HepG2 (cell line): ENCODE data around the gene ZNF513. TPM values are rescaled to one million over a fixed set of nuclear protein-coding genes. Genes with fewer than 3 reads are reported as not detected.
A peak's percentile ranks its signal among the peaks of the same experiment; 100 is the strongest.

ENCODE experiments used
- ELF4 ChIP-seq: sonication (generic); formaldehyde crosslinking; IDR thresholded peaks from 2 replicates; pipeline ENCODE4 v1.5.0; 2020; ENCODE audit warnings: missing genetic modification reagents, mild to moderate bottlenecking, moderate library complexity, borderline replicate concordance
- FOXC1 ChIP-seq: sonication (generic); formaldehyde crosslinking; IDR thresholded peaks from 2 replicates; pipeline ENCODE4 v1.8.0; 2022; ENCODE audit warnings: mild to moderate bottlenecking, missing genetic modification reagents, borderline replicate concordance
- HOXA7 ChIP-seq: sonication (generic); formaldehyde crosslinking; IDR thresholded peaks from 2 replicates; pipeline ENCODE4 v1.8.1; 2022; ENCODE audit warnings: mild to moderate bottlenecking, missing genetic modification reagents, moderate library complexity
- KDM4B ChIP-seq: sonication (generic); formaldehyde crosslinking; IDR thresholded peaks from 2 replicates; pipeline ENCODE4 v1.4.0; 2020; ENCODE audit warnings: missing genetic modification reagents
- KLF11 ChIP-seq: IDR thresholded peaks from 2 replicates; pipeline ENCODE4 v1.6.1; 2016; ENCODE audit warnings: missing compliant biosample characterization
- NR2C2 ChIP-seq: sonication (generic); formaldehyde crosslinking; IDR thresholded peaks from 2 replicates; pipeline ENCODE4 v1.4.0; 2020; ENCODE audit warnings: missing genetic modification reagents, mild to moderate bottlenecking, moderate library complexity, borderline replicate concordance
- PRPF4 ChIP-seq: fragments of 200-400 bp; formaldehyde crosslinking; IDR thresholded peaks from 2 replicates; pipeline ENCODE4 v1.6.1; 2016; ENCODE audit warnings: low read length, low read depth; ENCODE audit not compliant: poor library complexity, severe bottlenecking
- RFXAP ChIP-seq: sonication (generic); formaldehyde crosslinking; IDR thresholded peaks from 2 replicates; pipeline ENCODE4 v1.4.0; 2020; ENCODE audit warnings: missing genetic modification reagents, borderline replicate concordance
- RXRB ChIP-seq: IDR thresholded peaks from 2 replicates; pipeline ENCODE4 v1.6.1; 2016; ENCODE audit warnings: borderline replicate concordance, missing genetic modification reagents, missing compliant biosample characterization
- SMAD3 ChIP-seq: sonication (generic); formaldehyde crosslinking; IDR thresholded peaks from 2 replicates; pipeline ENCODE4 v1.4.0; 2020; ENCODE audit warnings: missing genetic modification reagents
- SP1 ChIP-seq, 2 experiments: fragments of 450-650 bp in 1 of 2; sonication (generic) in 1 of 2; formaldehyde crosslinking in 1 of 2; IDR thresholded peaks; 2 replicates each; pipeline versions ENCODE4 v1.4.0 to v1.6.1; 2016 to 2020; ENCODE audit warnings: missing genetic modification reagents in 1 of 2
- TBL1XR1 ChIP-seq: fragments of 150-350 bp; IDR thresholded peaks from 2 replicates; pipeline ENCODE4 v1.6.1; 2014; ENCODE audit warnings: borderline replicate concordance, low read length; ENCODE audit not compliant: partially characterized antibody
- TP53 ChIP-seq: sonication (generic); formaldehyde crosslinking; conservative IDR thresholded peaks from 2 replicates; pipeline ENCODE4 v1.4.0; 2020; ENCODE audit warnings: missing genetic modification reagents
- ZMYM3 ChIP-seq: sonication (generic); formaldehyde crosslinking; IDR thresholded peaks from 2 replicates; pipeline ENCODE4 v1.5.1; 2020; ENCODE audit warnings: mild to moderate bottlenecking, missing genetic modification reagents
- ZNF431 ChIP-seq: sonication (generic); formaldehyde crosslinking; IDR thresholded peaks from 2 replicates; pipeline ENCODE4 v1.9.0; 2022; ENCODE audit warnings: missing genetic modification reagents, low read depth, mild to moderate bottlenecking, borderline replicate concordance
- ZNF567 ChIP-seq: sonication (generic); formaldehyde crosslinking; IDR thresholded peaks from 2 replicates; pipeline ENCODE4 v1.8.1; 2023; ENCODE audit warnings: mild to moderate bottlenecking, missing genetic modification reagents, borderline replicate concordance
- ZNF678 ChIP-seq: sonication (generic); formaldehyde crosslinking; IDR thresholded peaks from 2 replicates; pipeline ENCODE4 v1.4.0; 2020; ENCODE audit warnings: mild to moderate bottlenecking, missing genetic modification reagents
- ZNF749 ChIP-seq: sonication (generic); formaldehyde crosslinking; IDR thresholded peaks from 2 replicates; pipeline ENCODE4 v1.8.0; 2022; ENCODE audit warnings: mild to moderate bottlenecking, missing genetic modification reagents, moderate library complexity, borderline replicate concordance
- ZNF768 ChIP-seq: sonication (generic); formaldehyde crosslinking; IDR thresholded peaks from 2 replicates; pipeline ENCODE4 v1.4.0; 2020; ENCODE audit warnings: missing genetic modification reagents
- polyA plus RNA-seq, 8 experiments: library from polyadenylated mRNA; depleted of rRNA in 3 of 8; stranded (reverse) in 7 of 8; unstranded in 1 of 8; fragments of >200 nt; fragmentation: Illumina TruSeq in 4 of 8; extraction: Trizol in 4 of 8; gene quantifications; 2 replicates each; pipeline versions ENCODE4 v1.2.1 to v1.2.3, GENCODE V29; 2011 to 2016; ENCODE audit warnings: low read depth in 4 of 8, missing spikeins in 1 of 8, mixed read lengths in 1 of 8; ENCODE audit not compliant: insufficient read depth in 1 of 8
- total RNA-seq, 5 experiments: library from RNA; depleted of rRNA; stranded (reverse); fragments of >200 nt; fragmentation: Illumina TruSeq; extraction: Trizol; gene quantifications; 2 replicates each; pipeline ENCODE4 v1.2.3, GENCODE V29; 2016; ENCODE audit warnings: low read depth in 1 of 5
- TF ChIP-seq, protein P1 (sequence below): sonication (generic); formaldehyde crosslinking; IDR thresholded peaks from 2 replicates; pipeline ENCODE4 v1.5.1; 2020; ENCODE audit warnings: mild to moderate bottlenecking, missing genetic modification reagents, moderate library complexity
- TF ChIP-seq, protein P2 (sequence below): fragments of 450-650 bp; IDR thresholded peaks from 2 replicates; pipeline ENCODE4 v1.6.1; 2017; ENCODE audit warnings: mild to moderate bottlenecking

Gene ZNF513
- total and polyA plus RNA-seq, 2 of the 13 experiments (the other 11 are each of a cell fraction or from before 2014, with no cell fraction given) = 4.9 to 6.3 TPM

DNA sequence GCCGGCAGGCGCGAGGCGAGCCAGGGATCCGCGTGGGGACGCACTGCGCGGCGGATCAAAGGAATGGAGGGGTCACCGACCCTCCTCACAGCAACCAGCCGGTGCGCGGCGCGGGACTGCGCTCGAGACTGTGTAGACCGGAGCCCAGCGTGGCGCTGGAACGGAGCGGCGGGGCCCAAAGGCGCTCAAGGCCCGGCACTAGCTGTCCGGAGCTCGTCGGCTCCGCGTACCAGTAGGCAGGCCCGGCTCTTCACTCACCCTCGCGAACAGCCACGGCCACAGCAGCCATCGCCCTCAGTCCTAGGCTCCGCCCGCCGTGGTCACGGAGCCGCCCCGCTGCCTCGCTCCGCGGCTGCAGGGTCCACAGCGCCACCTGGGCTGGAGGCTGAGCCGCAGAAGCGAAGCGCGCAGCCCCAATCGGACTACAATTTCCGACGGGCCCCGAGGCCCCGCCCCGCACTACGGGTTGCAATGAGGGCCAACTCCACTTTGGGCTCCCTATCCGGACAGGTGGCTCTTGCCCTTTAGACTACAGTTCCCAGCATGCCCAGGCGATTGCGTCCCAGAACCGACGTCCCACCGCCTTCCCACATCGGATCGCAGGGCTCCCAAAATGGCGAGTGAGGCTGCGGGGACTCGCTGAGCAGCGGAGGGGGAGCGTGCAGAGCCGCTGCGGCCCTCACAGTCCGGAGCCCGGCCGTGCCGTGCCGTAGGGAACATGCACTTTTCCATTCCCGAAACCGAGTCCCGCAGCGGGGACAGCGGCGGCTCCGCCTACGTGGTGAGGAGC, 10.3 kb downstream of the ZNF513 start, which contains the start of the genes EIF2B4 and SNX17 (continued):
- TF ChIP-seq, protein P1, sequence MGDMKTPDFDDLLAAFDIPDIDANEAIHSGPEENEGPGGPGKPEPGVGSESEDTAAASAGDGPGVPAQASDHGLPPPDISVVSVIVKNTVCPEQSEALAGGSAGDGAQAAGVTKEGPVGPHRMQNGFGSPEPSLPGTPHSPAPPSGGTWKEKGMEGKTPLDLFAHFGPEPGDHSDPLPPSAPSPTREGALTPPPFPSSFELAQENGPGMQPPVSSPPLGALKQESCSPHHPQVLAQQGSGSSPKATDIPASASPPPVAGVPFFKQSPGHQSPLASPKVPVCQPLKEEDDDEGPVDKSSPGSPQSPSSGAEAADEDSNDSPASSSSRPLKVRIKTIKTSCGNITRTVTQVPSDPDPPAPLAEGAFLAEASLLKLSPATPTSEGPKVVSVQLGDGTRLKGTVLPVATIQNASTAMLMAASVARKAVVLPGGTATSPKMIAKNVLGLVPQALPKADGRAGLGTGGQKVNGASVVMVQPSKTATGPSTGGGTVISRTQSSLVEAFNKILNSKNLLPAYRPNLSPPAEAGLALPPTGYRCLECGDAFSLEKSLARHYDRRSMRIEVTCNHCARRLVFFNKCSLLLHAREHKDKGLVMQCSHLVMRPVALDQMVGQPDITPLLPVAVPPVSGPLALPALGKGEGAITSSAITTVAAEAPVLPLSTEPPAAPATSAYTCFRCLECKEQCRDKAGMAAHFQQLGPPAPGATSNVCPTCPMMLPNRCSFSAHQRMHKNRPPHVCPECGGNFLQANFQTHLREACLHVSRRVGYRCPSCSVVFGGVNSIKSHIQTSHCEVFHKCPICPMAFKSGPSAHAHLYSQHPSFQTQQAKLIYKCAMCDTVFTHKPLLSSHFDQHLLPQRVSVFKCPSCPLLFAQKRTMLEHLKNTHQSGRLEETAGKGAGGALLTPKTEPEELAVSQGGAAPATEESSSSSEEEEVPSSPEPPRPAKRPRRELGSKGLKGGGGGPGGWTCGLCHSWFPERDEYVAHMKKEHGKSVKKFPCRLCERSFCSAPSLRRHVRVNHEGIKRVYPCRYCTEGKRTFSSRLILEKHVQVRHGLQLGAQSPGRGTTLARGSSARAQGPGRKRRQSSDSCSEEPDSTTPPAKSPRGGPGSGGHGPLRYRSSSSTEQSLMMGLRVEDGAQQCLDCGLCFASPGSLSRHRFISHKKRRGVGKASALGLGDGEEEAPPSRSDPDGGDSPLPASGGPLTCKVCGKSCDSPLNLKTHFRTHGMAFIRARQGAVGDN (CRISPR knock-in tag) = peak; percentile 93
- TF ChIP-seq ZNF567 (CRISPR knock-in tag) = peak; percentile 99
- no peak for TF ChIP-seq PRPF4
- TF ChIP-seq, protein P2, sequence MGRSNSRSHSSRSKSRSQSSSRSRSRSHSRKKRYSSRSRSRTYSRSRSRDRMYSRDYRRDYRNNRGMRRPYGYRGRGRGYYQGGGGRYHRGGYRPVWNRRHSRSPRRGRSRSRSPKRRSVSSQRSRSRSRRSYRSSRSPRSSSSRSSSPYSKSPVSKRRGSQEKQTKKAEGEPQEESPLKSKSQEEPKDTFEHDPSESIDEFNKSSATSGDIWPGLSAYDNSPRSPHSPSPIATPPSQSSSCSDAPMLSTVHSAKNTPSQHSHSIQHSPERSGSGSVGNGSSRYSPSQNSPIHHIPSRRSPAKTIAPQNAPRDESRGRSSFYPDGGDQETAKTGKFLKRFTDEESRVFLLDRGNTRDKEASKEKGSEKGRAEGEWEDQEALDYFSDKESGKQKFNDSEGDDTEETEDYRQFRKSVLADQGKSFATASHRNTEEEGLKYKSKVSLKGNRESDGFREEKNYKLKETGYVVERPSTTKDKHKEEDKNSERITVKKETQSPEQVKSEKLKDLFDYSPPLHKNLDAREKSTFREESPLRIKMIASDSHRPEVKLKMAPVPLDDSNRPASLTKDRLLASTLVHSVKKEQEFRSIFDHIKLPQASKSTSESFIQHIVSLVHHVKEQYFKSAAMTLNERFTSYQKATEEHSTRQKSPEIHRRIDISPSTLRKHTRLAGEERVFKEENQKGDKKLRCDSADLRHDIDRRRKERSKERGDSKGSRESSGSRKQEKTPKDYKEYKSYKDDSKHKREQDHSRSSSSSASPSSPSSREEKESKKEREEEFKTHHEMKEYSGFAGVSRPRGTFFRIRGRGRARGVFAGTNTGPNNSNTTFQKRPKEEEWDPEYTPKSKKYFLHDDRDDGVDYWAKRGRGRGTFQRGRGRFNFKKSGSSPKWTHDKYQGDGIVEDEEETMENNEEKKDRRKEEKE = no peak
- TF ChIP-seq KDM4B = peak; percentile 21; the same call in 1 of the 2 replicates
- peak; percentile 90; the same call in 1 of the 2 replicates for TF ChIP-seq ZNF431 (CRISPR knock-in tag)
- peak; percentile 86 for TF ChIP-seq KLF11 (CRISPR knock-in tag)
- TF ChIP-seq TBL1XR1 = peak; percentile 57
- TF ChIP-seq HOXA7 (CRISPR knock-in tag) = no peak
- peak; percentile 98 for TF ChIP-seq SMAD3
- TF ChIP-seq ZNF678 (CRISPR knock-in tag) = peak; percentile 69
- TF ChIP-seq ZNF749 (CRISPR knock-in tag) = peak; percentile 81; the same call in 1 of the 2 replicates
- peak; percentile 76 for TF ChIP-seq ZNF768 (CRISPR knock-in tag)
- TF ChIP-seq RFXAP = peak; percentile 97
- TF ChIP-seq FOXC1 = peak; percentile 97
- no peak for TF ChIP-seq SP1 (IDR thresholded peaks at IDR 0.05)
- peak; percentile 100 for TF ChIP-seq SP1 (CRISPR knock-in tag; IDR thresholded peaks at IDR 0.05)
- TF ChIP-seq TP53 (CRISPR knock-in tag) = peak; percentile 92
- TF ChIP-seq ZMYM3 = peak; percentile 31; the same call in 1 of the 2 replicates
- peak; percentile 51; the same call in 1 of the 2 replicates for TF ChIP-seq ELF4 (CRISPR knock-in tag)
- TF ChIP-seq RXRB (CRISPR knock-in tag) = peak; percentile 85
- TF ChIP-seq NR2C2 (CRISPR knock-in tag) = peak; percentile 93
